GM12872 (cell line): ENCODE measurements around the gene PDCD1LG2.

Experiments used
- TF ChIP-seq, protein P1 (sequence below): IDR thresholded peaks from 3 replicates; pipeline ENCODE4 v1.5.1; 2011; ENCODE audit warnings: low read depth, mild to moderate bottlenecking, low read length, moderate library complexity; ENCODE audit not compliant: insufficient read depth

The PDCD1LG2 gene

GRCh38 chr9:5500441-5501235 is 9.7 kb upstream of the PDCD1LG2 start:
- TF ChIP-seq, protein P1, sequence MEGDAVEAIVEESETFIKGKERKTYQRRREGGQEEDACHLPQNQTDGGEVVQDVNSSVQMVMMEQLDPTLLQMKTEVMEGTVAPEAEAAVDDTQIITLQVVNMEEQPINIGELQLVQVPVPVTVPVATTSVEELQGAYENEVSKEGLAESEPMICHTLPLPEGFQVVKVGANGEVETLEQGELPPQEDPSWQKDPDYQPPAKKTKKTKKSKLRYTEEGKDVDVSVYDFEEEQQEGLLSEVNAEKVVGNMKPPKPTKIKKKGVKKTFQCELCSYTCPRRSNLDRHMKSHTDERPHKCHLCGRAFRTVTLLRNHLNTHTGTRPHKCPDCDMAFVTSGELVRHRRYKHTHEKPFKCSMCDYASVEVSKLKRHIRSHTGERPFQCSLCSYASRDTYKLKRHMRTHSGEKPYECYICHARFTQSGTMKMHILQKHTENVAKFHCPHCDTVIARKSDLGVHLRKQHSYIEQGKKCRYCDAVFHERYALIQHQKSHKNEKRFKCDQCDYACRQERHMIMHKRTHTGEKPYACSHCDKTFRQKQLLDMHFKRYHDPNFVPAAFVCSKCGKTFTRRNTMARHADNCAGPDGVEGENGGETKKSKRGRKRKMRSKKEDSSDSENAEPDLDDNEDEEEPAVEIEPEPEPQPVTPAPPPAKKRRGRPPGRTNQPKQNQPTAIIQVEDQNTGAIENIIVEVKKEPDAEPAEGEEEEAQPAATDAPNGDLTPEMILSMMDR: no peak

GRCh38 chr9:5502553-5502952 is 7.8 kb upstream of the PDCD1LG2 start:
- TF ChIP-seq, protein P1: no peak

DNA sequence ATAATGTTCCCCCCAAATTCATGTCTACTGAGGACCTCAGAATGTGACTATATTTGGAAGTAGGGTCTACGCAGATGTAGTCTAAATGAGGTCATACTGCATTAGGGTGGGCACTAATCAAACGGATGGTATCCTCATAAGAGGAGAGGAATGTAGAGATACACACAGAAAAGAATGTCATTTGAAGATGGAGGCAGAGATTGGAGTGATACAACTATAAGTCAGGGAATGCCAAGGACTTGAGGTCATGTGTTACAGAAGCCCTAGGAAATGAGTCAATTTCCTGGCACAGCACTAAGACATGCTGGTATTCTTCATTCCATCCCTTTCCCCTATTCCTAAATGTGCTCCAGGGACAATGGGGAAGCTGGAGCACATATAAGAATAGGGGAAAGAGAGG is 758 bp upstream of the PDCD1LG2 start:
- TF ChIP-seq, protein P1: no peak

DNA sequence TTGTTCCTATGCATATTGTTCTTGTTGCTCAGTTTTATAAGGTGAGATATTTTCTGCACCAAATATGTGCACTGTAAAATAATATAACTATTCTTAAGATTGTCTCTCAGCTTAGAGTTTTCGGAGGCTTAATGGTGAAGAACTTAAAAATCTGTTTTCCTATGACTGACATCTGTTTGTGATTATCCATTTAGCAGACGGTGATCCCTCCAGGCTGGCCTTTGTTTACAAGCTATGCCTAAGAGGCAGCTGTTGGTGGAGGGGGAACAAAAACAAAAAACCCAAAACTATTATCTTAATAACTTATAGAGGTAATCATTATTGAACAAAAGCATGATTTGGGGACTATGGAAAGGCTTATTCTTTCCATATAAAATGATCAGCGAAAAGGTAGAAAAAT is 658 bp downstream of the PDCD1LG2 start:
- TF ChIP-seq, protein P1: no peak

DNA sequence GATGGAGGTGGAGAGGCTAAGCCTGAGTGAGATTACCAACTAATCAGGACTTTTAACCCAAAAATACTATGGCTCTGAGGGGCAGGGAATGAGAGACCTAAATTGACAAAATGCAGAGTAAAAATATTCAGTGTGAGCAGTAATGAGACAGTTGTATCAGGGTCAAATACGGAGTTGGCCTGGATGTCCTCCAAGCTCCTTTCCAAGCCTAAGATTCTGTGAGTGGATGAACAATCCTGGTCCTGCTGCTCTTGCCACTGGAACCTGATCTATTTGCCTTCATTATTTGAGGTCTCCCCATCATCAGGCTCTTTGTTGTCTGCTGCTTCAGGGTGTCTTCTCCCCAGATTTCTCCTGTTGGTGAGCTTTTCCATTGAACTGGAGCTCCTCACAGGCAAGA is 1.1 kb downstream of the PDCD1LG2 start:
- TF ChIP-seq, protein P1: no peak

GRCh38 chr9:5511935-5512580 is 1.7 kb downstream of the PDCD1LG2 start:
- TF ChIP-seq, protein P1: no peak; the same call in 2 of the 3 replicates

DNA sequence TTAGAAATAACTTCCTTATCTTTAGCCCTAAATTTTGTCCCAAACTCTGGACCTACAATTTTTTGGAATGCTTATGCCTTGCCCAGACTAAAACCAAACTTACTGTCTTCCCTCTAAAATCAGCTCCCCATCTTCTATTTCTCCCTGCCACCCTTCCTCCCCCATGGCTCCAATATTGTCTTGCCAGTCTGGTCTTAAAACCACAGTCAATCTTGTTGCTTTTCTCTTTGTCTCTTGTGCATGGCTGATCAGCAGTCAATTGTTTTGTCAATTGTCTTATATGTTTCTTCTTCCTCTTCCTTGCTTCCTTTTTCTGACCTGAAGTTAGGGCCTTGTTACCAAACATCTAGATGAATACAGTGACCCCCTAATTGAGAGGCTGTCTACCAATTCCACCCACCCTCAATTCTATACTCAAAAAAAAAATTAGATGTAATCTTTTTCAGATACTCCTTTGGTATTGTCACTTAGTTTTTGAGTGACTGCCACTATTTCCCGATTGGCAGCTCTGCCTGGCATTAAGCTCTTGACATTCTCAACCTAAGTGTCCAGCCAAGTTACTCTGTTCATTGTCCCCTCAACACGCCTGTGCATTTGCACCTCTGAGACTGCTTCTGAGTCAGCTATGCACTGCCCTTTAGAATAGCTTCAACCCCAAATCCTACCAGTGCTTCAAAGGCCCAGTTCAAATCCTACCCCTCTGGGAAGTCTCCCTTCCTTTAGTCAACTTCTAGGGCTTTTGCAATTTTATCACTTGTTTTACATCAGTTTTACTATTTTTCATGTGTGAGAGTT is 2.5 kb downstream of the PDCD1LG2 start:
- TF ChIP-seq, protein P1: no peak
